Activated CD4-positive, alpha-beta T cell treated with anti-CD3 and anti-CD28 coated beads, Interleukin-10, Interleukin-2, amounts not matched to agents 100 ng/mL and 50 ng/mL, durations not matched to agents 16 hours and 8 hours (primary cell): ENCODE measurements around the gene POLR3E.

Experiments used
- DNase-seq: peaks from one replicate; pipeline ENCODE4 v3.0.0-alpha.2; 2020

Gene POLR3E

GRCh38 chr16:22297114-22297870 lies at the start of gene POLR3E:
POLR3E (plus strand) TSS chr16:22297409; CDS start chr16:22302969, 5,560 bp downstream.
- peak; percentile 99 for DNase-seq

- no peak for DNase-seq
Observed at GRCh38 chr16:22250522-22250921, 46.7 kb upstream of the POLR3E start.

- no peak for DNase-seq
Observed at GRCh38 chr16:22252317-22252716, 44.9 kb upstream of the POLR3E start.

GRCh38 chr16:22253272-22253671 lies 43.9 kb upstream of the POLR3E start:
- DNase-seq, result no peak

GRCh38 chr16:22255335-22255734 lies 41.9 kb upstream of the POLR3E start:
- no peak for DNase-seq

GRCh38 chr16:22257440-22257839 lies 39.8 kb upstream of the POLR3E start:
- no peak for DNase-seq

- no peak for DNase-seq
Observed at GRCh38 chr16:22260490-22260889, 36.7 kb upstream of the POLR3E start.

GRCh38 chr16:22262460-22262859 lies 34.7 kb upstream of the POLR3E start:
- DNase-seq, result peak; percentile 43

GRCh38 chr16:22264786-22265185 lies 32.4 kb upstream of the POLR3E start:
- no peak for DNase-seq

GRCh38 chr16:22265351-22265750 lies 31.9 kb upstream of the POLR3E start:
- DNase-seq, result no peak

GRCh38 chr16:22266546-22266945 lies 30.7 kb upstream of the POLR3E start:
- no peak for DNase-seq

GRCh38 chr16:22267764-22268163 lies 29.4 kb upstream of the POLR3E start:
- no peak for DNase-seq

GRCh38 chr16:22270525-22270924 lies 26.7 kb upstream of the POLR3E start:
- DNase-seq, result peak; percentile 10

GRCh38 chr16:22272870-22273650 lies 24.1 kb upstream of the POLR3E start:
- no peak for DNase-seq

GRCh38 chr16:22274916-22275315 lies 22.3 kb upstream of the POLR3E start:
- no peak for DNase-seq

- DNase-seq, result no peak
Observed at GRCh38 chr16:22278441-22279230, 18.6 kb upstream of the POLR3E start.

- DNase-seq, result no peak
Observed at GRCh38 chr16:22282254-22282892, 14.8 kb upstream of the POLR3E start.

- no peak for DNase-seq
Observed at GRCh38 chr16:22284637-22285036, 12.6 kb upstream of the POLR3E start.

GRCh38 chr16:22285080-22285479 lies 12.1 kb upstream of the POLR3E start:
- DNase-seq, result no peak

GRCh38 chr16:22291020-22291419 lies 6.2 kb upstream of the POLR3E start:
- DNase-seq, result no peak

GRCh38 chr16:22291860-22292318 lies 5.3 kb upstream of the POLR3E start:
- DNase-seq, result no peak

- DNase-seq, result no peak
Observed at GRCh38 chr16:22292320-22292719, 4.9 kb upstream of the POLR3E start.
